Measurements from ENCODE around the gene DNER. TPM values are rescaled to one million over a fixed set of nuclear protein-coding genes. Genes with fewer than 3 reads are reported as not detected.

DNER gene
- polyA plus RNA-seq, 1 of the 3 experiments (the other 2 are of a cell fraction): 1.4 TPM

DNA sequence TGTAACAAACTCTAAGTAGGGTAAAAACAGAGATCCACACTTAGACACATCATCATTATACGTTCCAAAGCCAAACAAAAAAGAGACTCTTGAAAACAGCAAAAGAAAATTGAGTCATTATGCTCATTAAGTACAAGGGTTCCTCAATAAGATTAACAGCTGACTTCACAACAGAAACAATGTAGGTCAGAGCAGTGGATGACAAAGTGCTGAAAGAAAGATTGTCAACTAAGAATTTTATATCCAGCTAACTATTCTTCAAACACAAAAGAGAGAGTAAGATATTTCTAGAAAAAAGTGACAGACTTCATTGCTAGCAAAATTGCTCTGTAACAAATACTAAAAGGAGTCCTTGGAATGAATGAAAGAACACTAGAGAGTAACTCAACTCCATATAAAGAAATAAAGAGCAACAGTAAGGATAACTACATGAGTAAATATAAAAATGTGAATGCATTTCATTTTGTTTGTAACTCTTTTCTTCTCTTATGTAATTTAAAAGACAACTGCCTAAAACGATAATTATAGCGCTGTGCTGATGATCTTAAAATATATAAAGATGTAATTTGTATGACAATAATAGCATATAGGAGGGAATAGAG is 23.8 kb upstream of the DNER start:
- Histone ChIP-seq H3K9me3 (no peaks in the 10 kb centered on the region), H3F3A (replicated peaks; ENCODE audit: insufficient read depth) (no peaks in the 10 kb centered on the region), H3K27ac (ENCODE audit: low read depth in 2 of 2, low read length in 1 of 2) (no peak overlapping the region), H4K20me1 (ENCODE audit: insufficient read depth) (no peaks in the 10 kb centered on the region), H3K9me2 (no peaks in the 10 kb centered on the region), H3K9ac (no peak overlapping the region), H3K79me2 (ENCODE audit: insufficient read depth) (no peaks in the 10 kb centered on the region), H2AFZ (ENCODE audit: low read depth) (no peak overlapping the region), H3K4me2 (no peak overlapping the region), H3K4me3 (ENCODE audit: low read depth in 2 of 2, low read length in 1 of 2) (no peak overlapping the region), H3K27me3 (ENCODE audit: insufficient read depth) (no peaks in the 10 kb centered on the region), H3K36me3 (replicated peaks in 1 of 2; ENCODE audit: control insufficient read depth in 1 of 2, insufficient read depth in 2 of 2, low read length in 1 of 2) (no peaks in the 10 kb centered on the region), H3K4me1 (ENCODE audit: control insufficient read depth in 1 of 2, insufficient read depth in 2 of 2, low read depth in 1 of 2, low read length in 1 of 2) (no peaks in the 10 kb centered on the region)
- ChIA-PET POLR2A (no interaction called here), CTCF (interaction anchor here (1.0 kb wide), 1 partner anchor 464 kb away, joined by 3 read pairs; no protein-coding TSS in a partner anchor)
- TF ChIP-seq CHD2 (IDR thresholded peaks at IDR 0.05; ENCODE audit: low read length, partially characterized antibody) (no peak), TAF1 (IDR thresholded peaks at IDR 0.05; ENCODE audit: borderline replicate concordance, low read depth, low read length) (no peak), MEF2A (IDR thresholded peaks at IDR 0.05; ENCODE audit: borderline replicate concordance, low read depth) (no peak), FOXM1 (IDR thresholded peaks at IDR 0.05; ENCODE audit: low read depth) (no peak), ELF1 (IDR thresholded peaks at IDR 0.05) (no peak), POLR2AphosphoS5 (IDR thresholded peaks at IDR 0.05; ENCODE audit: low read depth, low read length) (no peak), GABPA (IDR thresholded peaks at IDR 0.05; ENCODE audit: low read depth) (no peak), SIN3A (IDR thresholded peaks at IDR 0.05; ENCODE audit: borderline replicate concordance, low read depth, low read length) (no peak), NFIC (IDR thresholded peaks at IDR 0.05; ENCODE audit: borderline replicate concordance) (no peak), RXRA (IDR thresholded peaks at IDR 0.05; ENCODE audit: borderline replicate concordance, low read depth) (no peak), YY1 (IDR thresholded peaks at IDR 0.05; ENCODE audit: low read depth) (no peak), REST (IDR thresholded peaks at IDR 0.05; ENCODE audit: low read depth, low read length) (no peak), TCF12 (IDR thresholded peaks at IDR 0.05) (no peak), EZH2phosphoT487 (IDR thresholded peaks at IDR 0.05; ENCODE audit: borderline replicate concordance, low read depth) (no peak)
- TF ChIP-seq, protein P1, sequence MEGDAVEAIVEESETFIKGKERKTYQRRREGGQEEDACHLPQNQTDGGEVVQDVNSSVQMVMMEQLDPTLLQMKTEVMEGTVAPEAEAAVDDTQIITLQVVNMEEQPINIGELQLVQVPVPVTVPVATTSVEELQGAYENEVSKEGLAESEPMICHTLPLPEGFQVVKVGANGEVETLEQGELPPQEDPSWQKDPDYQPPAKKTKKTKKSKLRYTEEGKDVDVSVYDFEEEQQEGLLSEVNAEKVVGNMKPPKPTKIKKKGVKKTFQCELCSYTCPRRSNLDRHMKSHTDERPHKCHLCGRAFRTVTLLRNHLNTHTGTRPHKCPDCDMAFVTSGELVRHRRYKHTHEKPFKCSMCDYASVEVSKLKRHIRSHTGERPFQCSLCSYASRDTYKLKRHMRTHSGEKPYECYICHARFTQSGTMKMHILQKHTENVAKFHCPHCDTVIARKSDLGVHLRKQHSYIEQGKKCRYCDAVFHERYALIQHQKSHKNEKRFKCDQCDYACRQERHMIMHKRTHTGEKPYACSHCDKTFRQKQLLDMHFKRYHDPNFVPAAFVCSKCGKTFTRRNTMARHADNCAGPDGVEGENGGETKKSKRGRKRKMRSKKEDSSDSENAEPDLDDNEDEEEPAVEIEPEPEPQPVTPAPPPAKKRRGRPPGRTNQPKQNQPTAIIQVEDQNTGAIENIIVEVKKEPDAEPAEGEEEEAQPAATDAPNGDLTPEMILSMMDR (IDR thresholded peaks at IDR 0.05): no peak
- no peak for DNase-seq
- 32% methylated on average over 3 of the region's 3 CpGs for WGBS (ENCODE audit: low lambda C conversion rate)
